Peyer's patch (tissue), 4 donors: ENCODE data around the gene TUBA3D. TPM values are rescaled to one million over a fixed set of nuclear protein-coding genes. Genes with fewer than 3 reads are reported as not detected.
"Not testable (repeated sequence)": the region's sequence is repeated elsewhere in the genome, so short reads cannot be mapped to it uniquely, and the experiment has no call there.

ENCODE experiments used
- DNase-seq, 3 donors: peaks; one replicate each; pipeline ENCODE4 v3.0.0-alpha.2; 2017 to 2019
- H3K27ac ChIP-seq, 4 donors: fragments of 200-600 bp; sonication (generic); one replicate each; pipeline ENCODE4 v1.5.1; 2016 to 2019
- H3K27me3 ChIP-seq, 2 donors: fragments of 200-600 bp; sonication (generic); one replicate each; pipeline ENCODE4 v1.5.1; 2019
- H3K36me3 ChIP-seq, 3 donors: fragments of 200-600 bp; sonication (generic); one replicate each; pipeline ENCODE4 v1.5.1; 2016 to 2019
- H3K4me1 ChIP-seq, 4 donors: fragments of 200-600 bp; sonication (generic); one replicate each; pipeline ENCODE4 v1.5.1; 2016 to 2019
- H3K4me3 ChIP-seq, 4 donors: fragments of 200-600 bp; sonication (generic); 1 replicate in 3 of 4; 2 replicates in 1 of 4; pipeline ENCODE4 v1.5.1; 2016 to 2019; ENCODE audit warnings: mild to moderate bottlenecking in 1 of 4
- H3K9me3 ChIP-seq, 4 donors: fragments of 200-600 bp; sonication (generic); one replicate each; pipeline ENCODE4 v1.5.1; 2016 to 2019; ENCODE audit warnings: mild to moderate bottlenecking in 1 of 4
- POLR2A ChIP-seq, 2 donors: fragments of 450-650 bp; IDR thresholded peaks; one replicate each; pipeline ENCODE4 v1.5.1; 2017; ENCODE audit warnings: antibody characterized with exemption in 2 of 2, mild to moderate bottlenecking in 2 of 2, moderate library complexity in 2 of 2
- total RNA-seq, 4 donors: library from RNA; depleted of rRNA; stranded (reverse); fragments of >200 nt; gene quantifications; one replicate each; pipeline ENCODE4 v1.1.0, GENCODE V29; 2016
- TF ChIP-seq, protein P1 (sequence below), 6 experiments: fragments of 450-650 bp in 4 of 6; fragments of 200-600 bp in 2 of 6; sonication (generic) in 1 of 6; IDR thresholded peaks; one replicate each; pipeline ENCODE4 v1.5.1; 2017 to 2019; ENCODE audit warnings: antibody characterized with exemption in 6 of 6, mild to moderate bottlenecking in 3 of 6, moderate library complexity in 1 of 6

The TUBA3D gene
- total RNA-seq, 4 donors from 2014 or later = 0.76 to 0.88 TPM; not detected in 2

DNA sequence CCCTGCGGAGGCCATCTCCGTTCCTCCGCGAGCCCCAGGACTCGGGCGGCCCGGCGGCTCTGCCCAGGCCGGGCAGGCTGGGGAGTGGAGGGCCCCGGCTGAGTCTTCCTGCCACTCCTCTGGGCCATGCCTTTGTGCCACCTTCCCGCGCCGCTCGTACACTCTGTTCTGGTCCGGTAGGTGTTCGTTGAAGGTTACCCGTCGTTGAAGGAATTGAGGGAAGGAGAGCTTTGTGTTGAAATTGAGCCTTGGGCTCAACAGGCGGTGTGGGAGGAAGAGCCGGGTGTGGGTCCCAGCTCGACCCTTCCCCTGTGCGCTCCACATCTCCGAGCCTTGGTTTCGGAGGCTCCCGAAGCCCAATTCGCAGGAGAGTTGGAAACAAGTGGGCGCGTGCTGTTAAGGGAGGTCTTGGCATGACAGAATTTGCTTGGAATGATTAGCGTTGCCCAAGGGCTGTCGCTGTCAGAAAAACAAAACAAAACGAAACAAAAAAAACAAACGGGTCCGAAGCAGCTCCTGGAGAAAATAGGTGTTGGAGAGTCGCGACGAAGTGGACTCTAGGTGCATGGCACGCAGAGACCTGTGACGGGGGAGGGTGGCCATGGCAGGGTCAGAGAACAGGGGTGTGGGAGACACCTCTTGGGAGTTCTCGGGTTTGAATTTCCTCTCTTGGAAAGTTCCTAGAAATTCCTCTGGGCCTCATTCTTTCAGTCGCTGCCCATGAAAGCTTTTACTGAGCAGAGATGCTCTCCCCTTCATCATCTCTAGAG lies 17.5 kb downstream of the TUBA3D start:
- no peak for DNase-seq
- Histone ChIP-seq H3K27me3 (no peaks in the 10 kb centered on the region), H3K9me3 (no peaks in the 10 kb centered on the region), H3K4me1 (peaks cover 0 to 31% (median 6%) of the 10 kb centered on the region in 4 donors), H3K36me3 (peaks cover 0 to 4% (median 0%) of the 10 kb centered on the region in 3 donors), H3K27ac (peak overlapping the region; percentile 92 to 97 (median 94)), H3K4me3 (peak overlapping the region; percentile 81 to 95 (median 90))
- TF ChIP-seq, protein P1, sequence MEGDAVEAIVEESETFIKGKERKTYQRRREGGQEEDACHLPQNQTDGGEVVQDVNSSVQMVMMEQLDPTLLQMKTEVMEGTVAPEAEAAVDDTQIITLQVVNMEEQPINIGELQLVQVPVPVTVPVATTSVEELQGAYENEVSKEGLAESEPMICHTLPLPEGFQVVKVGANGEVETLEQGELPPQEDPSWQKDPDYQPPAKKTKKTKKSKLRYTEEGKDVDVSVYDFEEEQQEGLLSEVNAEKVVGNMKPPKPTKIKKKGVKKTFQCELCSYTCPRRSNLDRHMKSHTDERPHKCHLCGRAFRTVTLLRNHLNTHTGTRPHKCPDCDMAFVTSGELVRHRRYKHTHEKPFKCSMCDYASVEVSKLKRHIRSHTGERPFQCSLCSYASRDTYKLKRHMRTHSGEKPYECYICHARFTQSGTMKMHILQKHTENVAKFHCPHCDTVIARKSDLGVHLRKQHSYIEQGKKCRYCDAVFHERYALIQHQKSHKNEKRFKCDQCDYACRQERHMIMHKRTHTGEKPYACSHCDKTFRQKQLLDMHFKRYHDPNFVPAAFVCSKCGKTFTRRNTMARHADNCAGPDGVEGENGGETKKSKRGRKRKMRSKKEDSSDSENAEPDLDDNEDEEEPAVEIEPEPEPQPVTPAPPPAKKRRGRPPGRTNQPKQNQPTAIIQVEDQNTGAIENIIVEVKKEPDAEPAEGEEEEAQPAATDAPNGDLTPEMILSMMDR (IDR thresholded peaks at IDR 0.05) = no peak
- TF ChIP-seq POLR2A (IDR thresholded peaks at IDR 0.05) = no peak

DNA sequence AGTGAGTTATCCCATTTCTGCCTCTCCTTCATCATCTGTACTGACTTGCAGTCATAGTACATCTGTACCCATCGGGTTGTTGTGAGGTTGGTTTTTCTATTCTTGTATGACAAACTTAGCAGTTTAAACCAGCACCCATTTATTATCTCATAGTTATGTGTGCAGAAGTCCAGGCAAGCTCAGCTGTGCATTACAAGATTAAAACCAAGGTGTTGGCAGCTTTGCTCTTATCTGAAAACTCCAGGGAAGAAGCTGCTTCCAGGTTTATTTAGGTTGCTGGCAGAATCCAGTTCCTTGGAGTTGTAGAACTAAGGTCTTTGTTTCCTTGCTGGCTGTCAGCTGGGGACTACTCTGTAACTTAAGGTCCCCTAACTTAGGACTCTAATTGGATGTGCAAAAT lies 19.6 kb downstream of the TUBA3D start:
- H3K36me3 ChIP-seq = peaks cover 0 to 15% (median 0%) of the 10 kb centered on the region in 3 donors
- not testable (repeated sequence) for DNase-seq, H3K27ac ChIP-seq, H3K27me3 ChIP-seq, H3K4me3 ChIP-seq, H3K9me3 ChIP-seq
- peaks cover 0 to 27% (median 6%) of the 10 kb centered on the region in 4 donors for H3K4me1 ChIP-seq

- H3K27ac ChIP-seq, H3K9me3 ChIP-seq, H3K4me3 ChIP-seq, DNase-seq, H3K27me3 ChIP-seq: not testable (repeated sequence)
- peaks cover 0 to 44% (median 0%) of the 10 kb centered on the region in 3 donors for H3K36me3 ChIP-seq
- H3K4me1 ChIP-seq = peaks cover 0 to 17% (median 4%) of the 10 kb centered on the region in 4 donors
Observed at GRCh38 chr2:131498321-131498973, 22.5 kb downstream of the TUBA3D start.

DNA sequence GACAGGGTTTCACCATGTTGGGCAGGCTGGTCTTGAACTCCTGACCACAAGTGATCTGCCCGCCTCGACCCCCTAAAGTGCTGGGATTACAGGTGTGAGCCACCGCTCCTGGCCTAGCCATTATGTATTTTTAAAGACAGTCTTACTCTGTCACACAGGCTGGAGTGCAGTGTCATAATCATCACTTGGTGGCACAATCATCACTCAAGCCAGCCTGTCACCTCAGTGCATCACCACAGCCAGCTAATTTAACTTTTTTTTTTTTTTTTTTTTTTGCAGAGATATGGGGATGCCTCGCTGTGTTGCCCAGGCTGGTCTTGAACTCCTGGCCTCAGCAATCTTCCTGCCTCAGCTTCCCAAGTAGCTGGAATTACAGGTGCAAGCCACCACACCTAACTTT lies 27.7 kb downstream of the TUBA3D start:
- H3K36me3 ChIP-seq = peaks cover 0 to 87% (median 0%) of the 10 kb centered on the region in 3 donors
- H3K27ac ChIP-seq, H3K4me3 ChIP-seq, H3K9me3 ChIP-seq, H3K27me3 ChIP-seq, DNase-seq, H3K4me1 ChIP-seq: not testable (repeated sequence)

- peaks cover 0 to 93% (median 0%) of the 10 kb centered on the region in 3 donors for H3K36me3 ChIP-seq
- H3K4me1 ChIP-seq, DNase-seq: not testable (repeated sequence)
Observed at GRCh38 chr2:131504082-131504750, 28.3 kb downstream of the TUBA3D start.

DNA sequence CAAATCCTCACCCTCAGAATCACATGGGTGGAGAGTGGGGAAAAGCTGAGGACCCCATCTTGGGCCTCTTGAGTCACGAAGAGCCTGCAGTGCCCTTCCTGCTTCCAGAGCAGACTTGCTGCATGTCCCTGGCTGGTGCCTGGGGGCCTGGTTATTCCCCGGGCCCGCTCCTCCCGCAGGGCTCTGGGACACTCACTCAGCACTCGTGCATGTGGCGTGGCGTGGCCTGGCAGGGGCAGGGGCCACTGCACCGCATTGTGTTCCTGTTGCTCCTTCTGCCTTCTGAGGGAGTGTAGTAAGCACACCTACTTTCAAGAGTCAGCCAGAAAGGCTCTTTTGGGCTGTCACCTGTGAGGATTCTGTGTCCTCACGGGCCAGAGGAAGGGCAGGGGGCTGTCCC lies 33.7 kb downstream of the TUBA3D start:
- Histone ChIP-seq H3K4me1 (no peaks in the 10 kb centered on the region), H3K9me3 (no peaks in the 10 kb centered on the region), H3K27me3 (no peaks in the 10 kb centered on the region), H3K36me3 (peaks cover 0 to 59% (median 0%) of the 10 kb centered on the region in 3 donors), H3K4me3 (no peak overlapping the region), H3K27ac (no peak overlapping the region)
- TF ChIP-seq, protein P1 (IDR thresholded peaks at IDR 0.05) = no peak
- no peak for TF ChIP-seq POLR2A (IDR thresholded peaks at IDR 0.05)
- DNase-seq = no peak

More at GRCh38 chr2:131504082-131504750, 28.3 kb downstream of the TUBA3D start:
- H3K27ac ChIP-seq = peak overlapping the region in 1 of 4 donors; percentile 19
- H3K9me3 ChIP-seq, H3K27me3 ChIP-seq, H3K4me3 ChIP-seq: not testable (repeated sequence)

- not testable (repeated sequence) for H3K4me3 ChIP-seq, H3K4me1 ChIP-seq, DNase-seq, H3K27ac ChIP-seq, H3K27me3 ChIP-seq, H3K9me3 ChIP-seq
- peaks cover 0 to 44% (median 0%) of the 10 kb centered on the region in 3 donors for H3K36me3 ChIP-seq
Observed at GRCh38 chr2:131511291-131511968, 35.5 kb downstream of the TUBA3D start.

DNA sequence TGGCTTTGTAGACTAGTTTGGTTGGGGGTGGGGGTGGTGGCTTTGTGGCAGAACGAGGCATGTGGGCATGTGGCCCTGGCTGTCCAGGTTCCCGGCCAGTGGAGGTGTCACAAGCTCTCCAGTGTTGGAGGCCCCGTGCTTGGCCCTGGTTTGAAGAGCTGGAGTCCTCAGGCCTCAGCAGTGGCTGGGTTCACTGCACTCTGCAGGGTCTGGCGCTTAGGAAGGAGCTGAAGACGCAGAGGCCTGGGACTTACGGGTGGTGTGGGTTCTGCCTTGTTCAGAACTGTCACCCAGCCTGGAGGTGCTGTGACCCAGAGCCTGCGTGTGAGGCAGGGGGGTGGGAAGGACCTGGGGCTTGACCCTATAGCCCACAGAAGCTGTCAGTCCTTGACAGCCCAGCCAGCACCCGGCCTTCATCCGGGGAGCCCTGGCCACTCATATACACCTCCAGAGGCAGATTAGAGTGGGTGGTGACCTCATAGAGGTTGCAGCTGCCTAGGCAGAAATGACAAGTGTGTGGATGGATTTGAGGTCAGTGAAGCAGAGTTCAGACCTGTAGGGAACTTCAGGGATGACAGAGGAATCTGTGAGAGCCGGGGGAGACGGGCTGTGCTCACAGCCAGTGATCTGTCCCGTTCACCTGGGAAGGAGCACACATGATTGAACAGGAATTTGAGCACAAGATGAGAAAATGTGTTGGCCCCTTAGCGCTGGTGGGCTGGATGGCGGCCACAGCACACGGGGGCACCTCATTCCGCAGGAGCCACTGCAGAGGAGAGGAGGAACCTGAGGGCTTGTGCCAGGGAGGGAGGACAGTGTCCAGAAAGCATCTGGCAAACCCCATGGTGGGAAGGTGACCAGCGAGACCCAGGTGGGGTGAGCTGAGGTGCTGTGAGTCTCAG lies 36.3 kb downstream of the TUBA3D start:
- H3K36me3 ChIP-seq = peaks cover 0 to 39% (median 0%) of the 10 kb centered on the region in 3 donors
- not testable (repeated sequence) for H3K9me3 ChIP-seq, H3K27me3 ChIP-seq, H3K27ac ChIP-seq, H3K4me1 ChIP-seq, DNase-seq, H3K4me3 ChIP-seq

DNA sequence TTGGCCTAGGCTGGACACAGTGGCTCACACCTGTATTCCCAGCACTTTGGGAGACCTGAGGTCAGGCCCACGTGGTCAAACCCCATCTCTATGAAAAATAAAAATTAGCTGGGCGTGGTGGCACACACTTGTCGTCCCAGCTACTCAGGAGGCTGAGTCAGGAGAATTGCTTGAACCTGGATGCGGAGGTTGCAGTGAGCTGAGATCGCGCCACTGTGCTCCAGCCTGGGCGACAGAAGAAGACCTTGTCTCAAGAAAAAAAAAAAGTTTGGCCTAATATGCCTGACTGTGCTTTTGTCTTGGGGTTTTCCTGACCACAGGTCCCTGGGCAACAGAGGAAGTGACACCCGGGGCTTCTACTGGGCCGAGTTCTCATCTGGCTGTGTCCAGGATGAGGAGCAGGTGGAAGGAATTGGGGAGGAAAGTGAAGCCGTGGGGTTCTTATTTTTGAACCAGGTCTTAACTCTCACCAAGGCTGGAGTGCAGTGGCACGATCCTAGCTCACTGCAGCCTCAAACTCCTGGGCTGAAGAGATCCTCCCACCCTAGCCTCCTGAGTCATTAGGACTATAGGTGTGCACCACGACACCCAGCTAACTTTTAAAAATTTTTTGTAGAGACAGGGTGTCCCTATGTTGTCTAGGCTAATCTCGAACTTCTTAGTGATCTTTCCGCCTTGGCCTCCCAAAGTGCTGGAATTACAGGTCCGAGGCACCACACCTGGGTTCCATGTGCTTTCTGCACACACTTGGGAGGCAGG lies 38.7 kb downstream of the TUBA3D start:
- DNase-seq = peak in 1 of 3 donors; percentile 22
- H3K4me1 ChIP-seq, H3K27me3 ChIP-seq, H3K9me3 ChIP-seq, H3K27ac ChIP-seq, H3K4me3 ChIP-seq: not testable (repeated sequence)
- peaks cover 0 to 34% (median 0%) of the 10 kb centered on the region in 3 donors for H3K36me3 ChIP-seq

DNA sequence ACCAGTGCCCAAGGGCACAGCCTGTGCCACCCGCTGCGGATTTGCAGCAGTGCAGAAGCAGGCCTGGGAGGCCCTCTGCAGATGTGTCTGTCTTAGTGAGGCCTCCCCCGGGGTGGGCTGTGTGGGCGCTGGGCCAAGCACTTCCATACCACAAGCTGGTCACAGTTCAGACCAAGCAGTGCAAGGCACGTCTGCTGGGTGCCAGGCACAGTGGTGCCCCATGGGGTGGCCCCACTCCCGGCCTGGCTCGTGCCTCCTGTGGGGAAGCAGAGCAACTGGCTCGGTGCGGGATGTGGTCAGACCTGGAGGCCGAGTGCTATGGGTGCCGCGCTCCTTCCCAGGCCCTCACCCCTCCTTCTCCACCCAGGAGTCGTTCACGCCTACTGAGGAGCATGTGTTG lies 39.3 kb downstream of the TUBA3D start:
- not testable (repeated sequence) for H3K27ac ChIP-seq, H3K27me3 ChIP-seq, H3K4me3 ChIP-seq, H3K4me1 ChIP-seq, H3K9me3 ChIP-seq
- peak in 1 of 3 donors; percentile 23 for DNase-seq
- peaks cover 0 to 34% (median 0%) of the 10 kb centered on the region in 3 donors for H3K36me3 ChIP-seq
